ENCODE measurements around the gene GLYR1. TPM values are rescaled to one million over a fixed set of nuclear protein-coding genes. Genes with fewer than 3 reads are reported as not detected.
"Not testable (repeated sequence)": the region's sequence is repeated elsewhere in the genome, so short reads cannot be mapped to it uniquely, and the experiment has no call there.

The GLYR1 gene
- total RNA-seq: 45.7 and 57.4 TPM in 2 replicates

DNA sequence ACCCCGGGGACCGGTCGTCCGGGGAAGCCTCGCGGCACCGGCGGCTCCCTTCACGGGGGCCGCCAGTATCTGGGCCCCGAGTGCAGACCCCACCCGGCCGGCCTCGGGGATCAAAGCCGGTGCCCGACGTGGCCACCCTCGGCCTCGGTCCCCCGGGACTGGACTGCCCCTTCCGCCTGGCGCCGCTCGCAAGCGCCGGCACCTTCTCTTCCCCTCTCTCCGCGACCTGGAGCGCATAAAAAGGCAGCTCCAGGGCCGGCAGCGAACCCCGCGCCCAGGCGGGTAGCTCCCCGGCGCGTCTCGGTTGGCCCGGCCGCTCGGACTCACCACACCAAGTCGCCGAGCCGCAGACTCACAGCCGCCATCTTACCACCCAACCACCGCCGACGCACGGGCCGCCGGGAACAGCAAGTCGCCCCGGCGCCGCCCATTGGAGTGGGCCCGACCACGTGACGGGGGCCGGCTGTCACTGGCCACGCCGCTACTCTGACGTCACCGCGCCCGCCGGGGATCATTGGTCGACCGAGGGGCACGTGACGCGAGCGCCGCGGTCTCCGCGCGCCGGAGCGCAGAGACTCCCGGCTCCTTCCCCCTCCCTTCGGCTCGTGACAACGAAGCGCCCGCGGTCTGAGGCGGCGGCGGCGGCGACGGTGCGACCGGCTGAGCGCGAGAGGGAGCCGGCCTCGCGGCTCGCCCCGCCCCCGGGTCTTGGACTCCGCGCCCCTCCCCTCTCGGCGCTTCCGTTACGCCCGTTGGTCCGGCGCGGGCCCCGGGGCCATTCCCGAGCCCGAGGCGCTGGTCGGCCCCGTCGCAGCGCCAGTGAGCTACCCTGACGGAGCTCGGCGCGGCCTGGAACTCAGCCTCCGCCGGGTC lies at the start of gene GLYR1, which contains the start of gene UBN1:
Gene GLYR1 (minus strand): TSS at position 388 of the 873 bp plus-strand sequence. CDS start 23 bp downstream, at position 365.
Gene UBN1 (plus strand): TSS at position 581 of the 873 bp plus-strand sequence. CDS start 5,437 bp downstream, outside the sequence.
- peak; percentile 87 to 98 for DNase-seq (ENCODE audit: low read depth in 2 of 2)

- DNase-seq (ENCODE audit: low read depth in 2 of 2): not testable (repeated sequence)
These were observed 49.7 kb upstream of the GLYR1 start for GRCh38 chr16:4896761-4897160.

DNA sequence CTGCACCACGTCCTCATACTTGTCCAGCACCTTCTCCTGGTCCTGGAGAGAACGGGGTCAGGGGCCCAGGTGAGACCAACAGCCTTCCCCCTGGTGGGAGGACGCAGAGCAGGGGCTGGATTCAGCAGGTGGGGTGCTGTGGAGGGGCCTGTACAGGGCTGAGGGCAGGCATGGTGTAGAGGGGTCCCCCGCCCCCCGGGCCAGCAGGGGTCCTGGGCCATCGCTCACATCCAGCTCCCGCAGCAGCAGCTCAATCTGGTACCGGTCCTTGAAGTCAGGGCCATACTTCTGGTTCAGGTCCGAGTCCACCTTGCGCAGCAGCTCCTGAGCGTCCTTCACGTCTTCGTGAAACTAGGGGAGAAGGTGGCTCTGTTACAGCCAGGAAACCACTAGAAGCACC lies 48.3 kb upstream of the GLYR1 start:
- DNase-seq (ENCODE audit: low read depth in 2 of 2): no peak

DNA sequence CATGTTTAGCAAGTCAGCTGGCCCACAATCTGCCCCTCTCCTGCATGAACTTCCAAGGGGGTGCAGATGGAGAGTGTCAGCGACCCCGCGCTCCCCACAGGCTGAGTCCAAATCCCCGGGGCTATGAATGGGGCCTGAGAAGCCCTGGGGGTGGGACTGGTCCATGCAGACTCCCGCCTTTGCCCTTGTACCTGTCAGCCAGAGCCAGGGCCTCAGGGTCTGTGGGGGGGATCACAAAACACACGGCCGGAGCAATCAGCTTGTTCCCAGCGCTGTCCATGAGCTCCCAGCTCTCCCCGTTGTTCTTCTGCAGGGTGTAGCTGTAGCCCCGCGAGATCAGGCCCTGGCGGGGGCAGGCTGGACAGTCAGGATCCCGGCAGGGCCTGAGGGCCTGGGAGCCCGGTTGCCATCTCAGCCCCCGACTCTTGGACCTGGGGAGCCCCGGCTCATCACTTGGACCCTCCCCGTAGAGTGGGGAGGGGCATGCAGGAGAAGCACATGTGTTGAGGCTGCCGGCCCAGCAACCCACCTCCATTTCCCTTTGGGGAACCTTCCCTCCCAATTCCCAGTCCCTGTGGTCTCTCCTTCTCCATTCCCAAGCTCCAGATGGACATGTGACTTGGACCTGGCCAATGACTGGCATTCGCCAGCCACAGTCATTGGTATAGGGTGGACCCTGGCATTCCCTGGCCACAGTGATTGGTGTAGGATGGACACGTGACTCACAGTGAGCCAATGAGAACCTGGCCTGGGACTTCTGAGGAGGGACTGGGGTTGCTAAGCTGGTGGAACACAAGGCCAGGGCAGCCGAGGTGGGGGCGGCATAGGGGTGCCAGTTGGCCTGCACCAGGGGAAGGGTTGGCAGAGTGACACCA lies 47.4 kb upstream of the GLYR1 start:
- DNase-seq (ENCODE audit: low read depth in 2 of 2): no peak

GRCh38 chr16:4893103-4893862 lies 46.2 kb upstream of the GLYR1 start:
- no peak for DNase-seq (ENCODE audit: low read depth in 2 of 2)

DNA sequence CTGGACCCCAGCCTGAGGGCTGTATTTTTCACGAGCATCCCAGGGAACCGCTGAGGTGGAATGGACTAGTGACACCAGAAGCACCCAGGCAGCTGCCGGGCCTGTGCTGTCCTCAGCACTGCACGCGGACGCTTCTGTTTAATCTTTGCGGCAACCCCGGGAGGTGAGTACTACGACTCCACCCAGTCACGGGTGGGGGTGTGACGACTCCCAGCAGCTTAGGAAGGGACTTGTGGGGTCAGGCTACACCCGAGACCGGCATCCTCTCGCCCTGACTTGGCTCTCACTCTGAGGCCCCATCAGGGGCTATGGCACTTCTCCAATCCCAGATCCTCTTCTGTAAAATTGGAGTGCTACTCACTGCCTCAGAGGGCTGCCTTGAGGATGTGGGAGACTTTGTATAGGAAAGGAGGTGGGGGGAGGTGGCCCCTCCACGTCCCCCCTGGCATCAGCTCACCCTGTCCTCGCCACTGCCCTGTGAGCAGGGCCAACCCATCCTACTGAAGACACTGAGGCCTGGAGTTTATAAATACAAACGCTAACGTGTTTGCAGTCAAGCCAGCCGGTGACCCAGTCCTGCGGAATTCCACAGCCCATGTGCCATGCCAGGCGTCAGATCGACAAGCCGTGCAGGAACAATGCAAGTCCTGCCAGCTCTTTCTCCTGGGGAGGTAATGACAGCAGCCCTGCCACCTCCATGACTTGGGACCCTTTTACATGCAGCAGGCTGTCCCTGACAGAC lies 45.4 kb upstream of the GLYR1 start:
- DNase-seq (ENCODE audit: low read depth in 2 of 2): no peak

DNA sequence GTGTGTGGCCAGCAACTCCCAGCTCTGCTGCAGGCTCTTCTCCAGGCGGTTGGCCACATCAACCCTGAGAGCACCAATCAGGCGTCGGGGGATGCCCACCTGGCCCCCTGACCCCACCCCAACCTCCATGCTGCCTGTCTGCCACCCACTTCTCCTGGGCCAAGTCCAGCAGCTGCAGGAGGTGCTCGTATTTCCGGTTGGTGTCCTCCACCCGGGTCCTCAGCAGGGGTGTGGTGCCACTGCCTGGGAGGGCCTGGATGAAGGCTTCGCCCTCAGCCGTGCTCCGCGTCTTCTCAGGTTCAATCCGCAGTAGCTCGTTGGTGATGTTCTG lies 44.8 kb upstream of the GLYR1 start:
- DNase-seq (ENCODE audit: low read depth in 2 of 2): no peak

- DNase-seq (ENCODE audit: low read depth in 2 of 2): no peak
These were observed 44.2 kb upstream of the GLYR1 start for GRCh38 chr16:4891097-4891885.

GRCh38 chr16:4890686-4891085 lies 43.6 kb upstream of the GLYR1 start:
- DNase-seq (ENCODE audit: low read depth in 2 of 2): no peak

DNA sequence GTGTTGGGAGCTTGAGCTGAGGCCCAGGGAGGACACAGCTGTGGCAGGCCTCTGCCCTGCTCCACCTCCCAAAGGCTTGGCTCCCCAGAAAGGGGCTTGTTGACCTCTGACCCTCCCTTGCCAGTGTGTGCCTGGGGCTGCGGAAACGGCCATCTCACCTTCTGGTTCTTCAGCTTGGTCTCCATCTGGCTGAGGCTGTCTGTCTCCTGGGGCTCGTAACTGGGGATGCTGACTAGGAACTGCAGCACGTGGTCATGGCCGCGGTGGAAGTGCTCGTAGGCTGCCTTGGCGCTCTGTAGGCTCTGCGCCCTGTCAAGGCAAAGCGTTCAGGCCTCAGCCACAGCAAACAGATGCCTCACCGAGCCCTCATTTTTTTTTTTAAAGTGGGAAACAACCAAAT lies 42.9 kb upstream of the GLYR1 start:
- no peak for DNase-seq (ENCODE audit: low read depth in 2 of 2)

- no peak for DNase-seq (ENCODE audit: low read depth in 2 of 2)
These were observed 41.5 kb upstream of the GLYR1 start for GRCh38 chr16:4888428-4889135.

- DNase-seq (ENCODE audit: low read depth in 2 of 2): no peak
These were observed 39.1 kb upstream of the GLYR1 start for GRCh38 chr16:4886151-4886550.

DNA sequence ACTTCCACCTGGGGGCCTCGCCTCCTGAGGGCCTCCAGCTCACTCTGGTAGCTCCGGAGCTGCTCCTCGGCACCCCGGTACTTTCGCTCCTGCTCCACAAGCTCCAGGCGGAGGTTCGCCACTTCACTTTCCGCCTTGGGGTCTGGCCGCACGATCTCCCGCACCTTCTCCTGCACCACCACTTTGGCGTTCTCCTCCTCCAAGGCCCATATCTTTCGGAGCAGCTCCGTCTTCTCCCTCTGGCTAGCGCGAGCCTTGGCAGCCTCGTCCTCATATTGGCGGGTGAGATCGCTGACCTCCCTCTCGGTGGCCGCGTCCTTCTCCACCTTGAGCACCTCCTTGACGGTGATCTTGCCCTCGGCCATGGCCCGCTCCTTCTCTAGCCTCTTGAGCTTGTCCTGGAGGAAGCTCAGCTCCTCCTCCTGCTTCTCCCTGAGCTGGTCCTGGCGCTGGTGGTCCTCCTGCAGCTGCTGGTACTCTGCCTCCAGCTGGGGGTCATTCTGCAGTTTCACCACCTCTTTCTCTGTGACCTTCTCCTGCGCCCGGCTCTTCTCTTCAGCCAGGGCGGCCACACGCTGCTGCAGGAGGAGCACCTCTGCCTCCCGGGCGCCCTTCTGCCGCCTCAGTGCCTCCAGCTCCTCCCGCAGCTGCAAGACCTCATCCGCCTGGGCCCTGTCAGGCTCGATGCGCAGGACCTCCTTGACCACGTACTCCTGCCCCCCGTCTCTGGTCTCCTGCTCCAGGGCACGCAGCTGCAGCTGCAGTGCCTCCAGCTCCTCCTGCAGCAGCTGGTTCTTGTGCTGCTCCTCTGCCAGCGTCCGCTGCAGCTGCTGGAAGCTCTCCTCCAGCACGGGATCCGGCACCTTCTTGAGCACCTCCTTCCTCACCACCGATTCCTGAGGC lies 38.1 kb upstream of the GLYR1 start:
- DNase-seq (ENCODE audit: low read depth in 2 of 2): no peak

- no peak for DNase-seq (ENCODE audit: low read depth in 2 of 2)
These were observed 37.1 kb upstream of the GLYR1 start for GRCh38 chr16:4884209-4884608.

DNA sequence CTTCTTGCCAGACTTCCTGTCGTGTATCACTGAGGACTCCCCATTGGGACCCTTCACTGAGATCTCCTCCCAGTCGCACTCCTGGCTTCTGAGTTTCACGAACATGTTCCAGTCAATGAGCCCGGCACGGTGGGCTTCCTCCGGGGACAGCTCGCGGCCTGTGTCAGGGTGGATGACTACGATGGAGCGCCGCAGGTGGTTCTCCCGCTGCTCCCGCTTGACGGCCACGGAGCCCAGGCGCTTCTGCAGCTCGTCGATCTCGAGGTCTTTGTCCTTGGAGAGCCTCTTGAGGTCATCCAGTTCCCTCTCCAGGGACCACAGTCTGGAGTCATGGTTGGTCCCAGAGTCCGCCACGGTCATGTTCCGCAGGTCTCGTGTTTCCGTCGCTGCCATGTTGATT lies 36.4 kb upstream of the GLYR1 start:
- no peak for DNase-seq (ENCODE audit: low read depth in 2 of 2)

DNA sequence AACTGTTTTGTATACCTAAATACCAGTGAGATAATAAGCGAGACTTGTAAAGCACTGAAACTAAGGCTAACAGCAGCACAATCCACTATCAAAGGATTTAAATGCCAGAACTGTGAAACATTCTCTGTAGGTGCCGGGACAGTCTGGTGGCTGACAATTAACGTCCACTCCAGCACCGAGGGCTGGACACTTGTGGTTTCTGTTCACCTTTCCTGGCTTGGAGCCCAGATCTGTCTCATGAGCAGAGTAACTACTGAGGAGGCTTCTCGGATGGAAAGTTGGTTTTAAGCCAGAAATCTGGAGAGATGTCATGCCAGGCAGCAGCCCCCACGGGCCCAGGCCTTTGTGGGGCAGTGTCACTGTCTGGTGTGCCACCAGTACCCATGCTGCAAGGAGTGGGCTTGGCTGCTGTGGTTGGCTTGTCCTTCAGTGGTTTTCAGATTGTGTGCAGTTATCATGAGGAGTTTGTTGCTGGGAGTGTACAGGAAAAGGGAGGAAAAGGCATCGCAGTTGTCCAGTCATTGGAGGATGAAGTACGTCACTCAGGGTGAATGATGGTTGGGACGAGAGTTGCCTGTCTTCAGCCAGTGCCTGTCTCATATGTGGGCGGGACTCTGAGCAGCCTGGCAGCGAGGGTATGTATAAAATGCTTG lies 35.7 kb upstream of the GLYR1 start:
- DNase-seq (ENCODE audit: low read depth in 2 of 2): peak; percentile 27 to 69

GRCh38 chr16:4882000-4882632 lies 35.0 kb upstream of the GLYR1 start:
- peak in 1 of 2 donors; percentile 55 for DNase-seq (ENCODE audit: low read depth in 2 of 2)

Data from dermis microvascular lymphatic vessel endothelial cell (primary cell).